NCI-H1048 (cell line): Measurements from ENCODE around the gene OSCP1.
A peak's percentile ranks its signal among the peaks of the same experiment; 100 is the strongest.
"Not testable (repeated sequence)": the region's sequence is repeated elsewhere in the genome, so short reads cannot be mapped to it uniquely, and the experiment has no call there.

Experiments
- DNase-seq: peaks from one replicate; lab custom pipeline; 2025; lab: John Stamatoyannopoulos, UW

OSCP1 gene, protein sequence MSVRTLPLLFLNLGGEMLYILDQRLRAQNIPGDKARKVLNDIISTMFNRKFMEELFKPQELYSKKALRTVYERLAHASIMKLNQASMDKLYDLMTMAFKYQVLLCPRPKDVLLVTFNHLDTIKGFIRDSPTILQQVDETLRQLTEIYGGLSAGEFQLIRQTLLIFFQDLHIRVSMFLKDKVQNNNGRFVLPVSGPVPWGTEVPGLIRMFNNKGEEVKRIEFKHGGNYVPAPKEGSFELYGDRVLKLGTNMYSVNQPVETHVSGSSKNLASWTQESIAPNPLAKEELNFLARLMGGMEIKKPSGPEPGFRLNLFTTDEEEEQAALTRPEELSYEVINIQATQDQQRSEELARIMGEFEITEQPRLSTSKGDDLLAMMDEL

DNA sequence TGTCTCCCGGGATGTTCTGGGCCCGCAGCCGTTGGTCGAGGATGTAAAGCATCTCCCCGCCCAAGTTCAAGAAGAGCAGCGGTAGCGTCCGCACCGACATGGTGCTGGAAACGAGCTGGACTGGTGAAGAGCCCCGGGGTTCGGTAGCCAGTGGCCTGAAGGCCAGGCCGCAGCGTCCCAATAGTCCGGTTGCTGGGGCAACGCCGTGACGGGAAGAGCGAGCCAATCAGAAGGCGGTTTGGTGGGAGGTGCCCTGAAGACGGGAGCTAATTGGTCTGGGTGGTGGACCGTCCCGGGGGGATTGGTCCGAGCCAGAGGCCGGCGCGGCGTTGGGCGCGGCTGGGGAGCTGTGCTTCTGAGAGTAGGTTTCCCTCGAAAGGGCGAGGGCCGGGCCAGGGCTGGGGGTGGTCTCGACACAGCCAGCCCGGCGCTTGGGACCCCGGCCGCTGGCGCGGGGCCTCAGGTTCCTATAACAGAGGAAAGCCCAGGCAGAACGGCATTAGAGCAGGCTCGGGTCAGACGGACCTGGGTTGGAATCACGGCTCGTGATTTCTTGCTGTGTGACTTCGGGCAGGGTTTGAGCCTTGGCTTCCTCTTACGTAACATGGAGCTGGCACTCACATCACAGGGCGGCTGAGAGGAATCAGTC lies at the start of gene OSCP1:
Gene OSCP1, minus strand, starts transcription at position 182 of the 649 bp plus-strand sequence. Its CDS starts 82 bp downstream, at position 100.
- DNase-seq = peak; percentile 73

- no peak for DNase-seq
These were observed 47.0 kb upstream of the OSCP1 start for GRCh38 chr1:36497207-36497606.

DNA sequence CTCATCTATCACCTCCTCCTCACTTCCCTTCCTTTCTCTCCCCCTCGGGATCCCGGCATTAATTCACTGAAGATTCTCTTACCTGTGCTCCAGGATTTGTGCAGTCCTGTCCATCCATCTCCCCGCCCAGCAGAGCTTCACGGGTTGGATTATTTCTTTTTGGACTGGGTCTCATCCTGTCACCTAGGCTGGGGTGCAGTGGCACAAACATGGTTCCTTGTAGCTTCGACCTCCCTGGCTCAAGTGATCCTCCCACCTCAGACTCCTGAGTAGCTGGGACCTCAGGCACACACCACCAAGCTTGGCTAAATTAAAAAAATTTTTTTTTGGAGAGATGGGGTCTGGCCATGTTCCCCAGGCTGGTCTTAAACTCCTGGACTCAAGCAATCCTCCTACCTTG lies 44.7 kb upstream of the OSCP1 start:
- DNase-seq = no peak

- no peak for DNase-seq
These were observed 43.3 kb upstream of the OSCP1 start for GRCh38 chr1:36493524-36493923.

GRCh38 chr1:36492491-36492890 lies 42.2 kb upstream of the OSCP1 start:
- no peak for DNase-seq

DNA sequence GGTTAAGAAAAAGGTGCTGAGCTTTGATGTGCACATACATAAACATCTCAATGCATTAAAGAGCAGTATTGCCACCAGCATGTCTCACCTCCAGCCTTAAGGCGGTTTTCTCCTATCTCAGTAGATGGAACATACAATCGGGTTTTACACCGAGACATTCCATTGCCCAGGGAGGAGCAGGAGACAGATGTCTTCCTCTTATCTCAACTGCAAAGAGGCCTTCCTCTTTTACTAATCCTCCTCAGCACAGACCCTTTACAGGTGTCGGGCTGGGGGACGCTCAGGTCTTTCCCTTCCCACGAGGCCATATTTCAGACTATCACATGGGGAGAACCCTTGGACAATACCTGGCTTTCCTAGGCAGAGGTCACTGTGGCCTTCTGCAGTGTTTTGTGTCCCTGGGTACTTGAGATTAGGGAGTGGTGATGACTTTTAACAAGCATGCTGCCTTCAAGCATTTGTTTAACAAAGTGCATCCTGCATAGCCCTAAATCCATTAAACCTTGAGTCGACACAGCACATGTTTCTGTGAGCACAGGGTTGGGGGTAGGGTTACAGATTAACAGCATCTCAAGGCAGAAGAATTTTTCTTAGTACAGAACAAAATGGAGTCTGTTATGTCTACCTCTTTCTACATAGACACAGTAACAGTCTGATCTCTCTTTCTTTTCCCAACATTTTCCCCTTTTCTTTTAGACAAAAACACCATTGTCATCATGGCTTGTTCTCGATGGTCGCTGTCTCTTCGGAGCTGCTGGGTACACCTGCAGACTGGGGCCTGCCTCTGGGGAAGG lies 39.2 kb upstream of the OSCP1 start:
- DNase-seq = not testable (repeated sequence)

- DNase-seq = no peak
These were observed 37.7 kb upstream of the OSCP1 start for GRCh38 chr1:36487906-36488305.

DNA sequence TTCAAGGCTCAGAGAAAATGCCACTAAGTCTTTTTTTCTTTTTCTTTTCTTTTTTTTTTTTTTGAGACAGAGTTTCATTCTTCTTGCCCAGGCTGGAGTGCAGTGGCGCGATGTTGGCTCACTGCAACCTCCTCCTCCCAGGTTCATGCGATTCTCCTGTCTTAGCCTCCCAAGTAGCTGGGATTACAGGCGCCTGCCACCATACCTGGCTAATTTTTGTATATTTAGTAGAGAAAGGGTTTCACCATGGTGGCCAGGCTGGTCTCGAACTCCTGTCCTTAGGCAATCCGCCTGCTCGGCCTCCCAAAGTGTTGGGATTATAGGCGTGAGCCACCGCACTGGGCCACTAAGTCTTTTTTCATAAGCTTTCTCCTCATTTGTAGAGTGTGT lies 37.1 kb upstream of the OSCP1 start:
- DNase-seq = not testable (repeated sequence)

DNA sequence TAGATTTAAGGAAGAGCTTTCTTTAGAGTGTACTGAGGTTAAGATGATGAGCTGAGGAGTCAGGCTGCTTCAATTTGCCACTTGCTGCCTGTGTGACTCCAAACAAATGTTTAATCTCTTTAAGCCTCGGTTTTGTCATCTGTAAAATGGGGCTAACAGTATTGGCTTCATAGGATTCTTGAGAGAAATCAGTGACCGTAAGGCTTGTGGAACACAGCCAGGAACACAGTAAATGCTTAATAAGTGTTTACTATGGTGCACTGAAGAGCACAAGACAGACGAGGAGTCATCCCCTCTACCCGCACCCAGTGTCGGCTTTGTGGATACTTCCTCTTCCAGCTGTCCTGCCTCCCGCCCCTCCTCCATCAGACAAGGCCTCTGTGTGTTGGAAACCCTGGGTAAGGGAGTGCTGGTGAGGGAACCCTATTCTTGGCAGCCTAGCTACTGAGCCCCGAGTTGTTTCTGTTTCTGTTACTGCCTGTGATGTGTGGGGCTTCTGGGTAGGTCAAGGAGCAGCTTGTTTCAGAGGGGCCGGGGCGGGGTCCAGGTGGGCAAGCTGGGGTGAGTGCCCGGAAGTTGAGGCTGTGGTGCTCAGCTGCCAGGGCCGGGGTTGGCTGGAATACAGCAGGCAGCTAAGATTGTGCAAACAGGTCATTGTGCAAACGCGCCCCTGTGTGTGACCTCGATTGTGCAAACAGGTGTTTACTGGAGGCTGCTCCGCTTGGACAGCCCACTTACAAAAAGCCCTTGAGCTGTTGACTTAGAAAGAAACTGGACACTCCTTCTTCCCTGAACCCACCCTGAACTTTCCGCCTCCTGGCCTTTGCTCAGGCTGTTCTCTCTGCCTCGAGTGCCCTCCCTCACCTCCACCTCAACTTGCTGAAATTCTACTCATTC lies 36.4 kb upstream of the OSCP1 start:
- no peak for DNase-seq

- DNase-seq = no peak
These were observed 35.8 kb upstream of the OSCP1 start for GRCh38 chr1:36486093-36486438.

DNA sequence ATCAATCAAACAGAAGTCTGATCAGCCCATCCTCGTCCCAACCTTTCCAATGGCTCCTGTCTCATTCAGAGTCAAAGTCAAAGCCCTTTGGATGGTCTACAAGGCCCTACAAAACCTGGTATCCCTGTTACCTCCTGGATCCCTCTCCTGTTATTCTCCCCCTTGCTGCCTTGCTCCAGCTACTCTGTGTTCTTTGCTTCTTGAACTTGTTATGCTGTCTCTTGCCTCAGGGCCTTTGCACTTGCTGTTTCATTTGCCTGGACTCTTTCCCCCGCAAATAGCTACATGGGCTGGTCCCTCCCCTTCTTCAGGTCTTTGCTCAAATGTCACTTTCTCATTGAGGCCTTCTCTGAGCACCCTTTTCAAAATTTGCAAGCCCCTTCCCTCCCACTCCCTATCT lies 33.8 kb upstream of the OSCP1 start:
- no peak for DNase-seq

- no peak for DNase-seq
These were observed 32.6 kb upstream of the OSCP1 start, which contains the start of gene CSF3R for GRCh38 chr1:36482724-36483388. CSF3R (minus strand) TSS chr1:36482913; CDS start chr1:36479496, 3,417 bp downstream.

DNA sequence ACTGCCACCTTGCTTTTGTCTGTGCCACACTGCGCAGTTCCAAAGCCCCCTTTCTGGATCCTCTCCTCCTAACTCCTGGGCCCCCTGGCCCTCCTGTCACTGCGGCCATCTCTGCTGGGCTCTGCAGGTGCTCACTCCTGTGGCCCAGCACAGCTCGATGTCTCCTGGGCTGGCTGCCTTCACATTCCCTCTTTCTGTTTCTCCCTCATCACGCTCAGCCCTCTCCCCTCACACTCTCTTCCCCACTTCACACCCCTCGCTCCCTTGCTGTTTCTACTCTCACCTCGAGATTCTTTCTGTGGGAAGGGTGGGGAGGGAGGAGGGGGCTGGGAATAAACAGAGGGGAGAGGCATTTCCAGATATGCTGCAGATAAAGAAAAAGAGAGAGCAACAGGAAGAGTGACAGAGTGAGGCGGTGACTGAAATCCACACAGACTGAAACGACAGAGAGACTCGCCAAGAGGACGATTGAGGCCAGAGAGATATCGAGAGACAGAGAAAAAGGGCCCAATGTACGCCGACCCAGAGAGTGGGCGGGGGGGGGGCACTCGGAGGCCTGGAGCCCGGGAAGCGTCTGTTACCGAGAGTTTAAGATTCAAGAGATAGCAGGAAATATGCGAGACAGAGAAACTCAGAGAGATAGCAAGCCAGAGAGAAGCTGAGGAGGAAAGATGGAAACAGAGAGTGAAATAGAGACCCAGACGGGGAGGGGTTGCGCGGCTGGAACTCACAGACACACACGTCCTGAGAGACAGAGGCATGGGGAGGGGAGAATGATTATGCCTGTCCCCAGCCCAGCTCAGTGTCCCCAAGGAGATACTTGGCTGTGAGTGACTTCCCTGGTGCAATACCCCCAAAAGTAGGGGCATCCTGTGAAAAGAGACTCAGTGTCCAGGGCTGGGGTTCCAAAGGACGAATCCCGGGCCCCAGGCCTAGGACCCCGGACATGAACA lies 31.8 kb upstream of the OSCP1 start:
- no peak for DNase-seq

GRCh38 chr1:36481091-36481490 lies 30.8 kb upstream of the OSCP1 start:
- DNase-seq = no peak

- DNase-seq = no peak
These were observed 29.9 kb upstream of the OSCP1 start for GRCh38 chr1:36480161-36480560.

- no peak for DNase-seq
These were observed 29.3 kb upstream of the OSCP1 start for GRCh38 chr1:36479505-36480051.

DNA sequence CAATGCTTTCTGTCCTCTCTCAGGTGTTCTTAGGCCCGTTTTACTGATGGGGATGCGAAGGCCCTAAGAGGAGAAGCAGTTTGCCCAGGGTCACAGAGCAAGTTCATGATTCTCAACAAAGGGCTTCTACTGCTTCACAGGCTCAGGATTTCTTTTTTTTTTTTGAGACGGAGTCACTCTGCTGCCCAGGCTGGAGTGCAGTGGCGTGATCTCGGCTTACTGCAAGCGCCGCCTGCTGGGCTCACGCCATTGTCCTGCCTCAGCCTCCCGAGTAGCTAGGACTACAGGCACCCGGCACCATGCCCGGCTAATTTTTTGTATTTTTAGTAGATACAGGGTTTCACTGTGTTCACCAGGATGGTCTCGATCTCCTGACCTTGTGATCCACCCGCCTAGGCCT lies 27.4 kb upstream of the OSCP1 start:
- not testable (repeated sequence) for DNase-seq

GRCh38 chr1:36476945-36477344 lies 26.7 kb upstream of the OSCP1 start:
- no peak for DNase-seq

DNA sequence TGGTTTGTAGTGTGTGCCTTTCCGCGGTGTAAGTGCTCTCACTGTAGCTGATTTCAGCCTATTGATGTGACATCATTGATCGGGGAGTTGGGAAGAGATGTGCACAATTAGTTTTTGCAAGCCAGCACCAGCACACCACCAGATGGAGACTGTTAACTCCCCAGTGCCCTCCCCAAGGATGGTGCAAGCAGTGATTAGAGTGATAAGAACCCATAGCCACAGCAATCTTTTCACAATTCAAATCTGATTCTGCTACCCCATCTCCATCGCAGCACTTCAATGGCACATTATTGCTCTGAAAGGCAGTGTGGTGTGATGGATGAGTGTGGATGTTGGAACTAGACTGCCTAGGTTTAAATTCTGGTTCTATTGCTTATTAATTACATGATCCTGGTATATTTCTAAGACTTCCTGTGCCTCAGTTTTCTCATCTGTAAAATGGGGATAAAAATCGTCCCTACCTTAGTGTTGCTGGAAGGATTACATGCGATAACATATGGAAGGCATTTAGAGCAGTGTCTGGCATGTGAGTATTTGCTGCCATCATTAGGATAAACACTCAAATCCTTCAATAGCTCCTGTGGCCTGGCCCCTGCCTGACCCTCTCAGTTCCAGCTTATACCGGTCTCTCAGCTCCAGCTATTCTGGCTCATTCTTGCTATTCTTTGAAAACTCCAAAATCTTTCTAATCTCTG lies 25.8 kb upstream of the OSCP1 start:
- DNase-seq = no peak
